GM19395 (cell line): ENCODE data around the gene GART.
"Not testable (repeated sequence)": the region's sequence is repeated elsewhere in the genome, so short reads cannot be mapped to it uniquely, and the experiment has no call there.

Experiments used
- ATAC-seq: cut with Tn5 transposase; IDR thresholded peaks from one replicate; pipeline ENCODE4 v1.9.1; 2021; ENCODE audit warnings: mild to moderate bottlenecking, moderate library complexity; ENCODE audit not compliant: unreplicated experiment

Gene GART

DNA sequence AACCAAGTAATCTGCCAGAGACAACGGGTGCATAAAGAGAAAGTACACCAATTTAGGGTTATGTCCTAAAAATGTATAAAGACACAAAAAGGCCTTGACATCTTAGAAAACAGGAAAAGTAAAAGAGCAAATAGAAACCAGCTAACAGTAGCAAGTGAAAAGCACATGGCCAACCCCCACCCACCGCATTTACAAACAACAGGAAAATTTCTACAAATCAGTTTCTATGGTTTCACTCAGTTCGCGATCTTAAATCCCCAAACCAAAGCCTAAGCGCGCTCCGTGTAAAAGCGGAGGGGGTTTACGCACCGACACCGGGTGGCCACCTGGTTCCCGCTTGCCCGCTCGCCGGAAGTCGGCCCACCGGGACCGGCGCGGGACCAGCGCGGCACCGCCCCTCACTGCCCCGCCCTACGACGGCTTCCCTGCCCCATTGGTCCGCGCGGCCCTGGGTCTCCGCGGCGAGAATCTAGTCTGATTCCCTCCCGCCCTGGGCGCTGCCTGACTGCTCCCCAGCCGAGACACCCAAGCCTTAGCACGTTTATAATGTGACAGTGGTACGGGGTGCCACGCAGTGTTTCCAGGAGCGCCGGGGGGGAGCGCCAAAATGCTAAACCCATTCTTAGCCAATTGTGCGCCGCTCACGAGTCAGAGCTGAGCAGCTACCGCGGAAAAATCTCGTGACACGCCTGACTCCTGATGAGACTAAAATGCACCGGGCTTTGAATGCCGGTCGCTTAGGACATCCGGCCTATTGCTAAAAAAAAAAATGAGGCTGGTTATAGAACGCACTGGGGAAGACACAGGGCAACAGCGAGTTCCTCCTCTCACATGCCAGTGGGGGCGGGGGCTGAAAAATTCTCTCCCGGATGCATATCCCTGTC is at the start of gene GART:
Gene GART (minus strand): TSS at position 362 of the 884 bp plus-strand sequence. CDS start 2,802 bp downstream, outside the sequence.
- ATAC-seq: peak; percentile 50

DNA sequence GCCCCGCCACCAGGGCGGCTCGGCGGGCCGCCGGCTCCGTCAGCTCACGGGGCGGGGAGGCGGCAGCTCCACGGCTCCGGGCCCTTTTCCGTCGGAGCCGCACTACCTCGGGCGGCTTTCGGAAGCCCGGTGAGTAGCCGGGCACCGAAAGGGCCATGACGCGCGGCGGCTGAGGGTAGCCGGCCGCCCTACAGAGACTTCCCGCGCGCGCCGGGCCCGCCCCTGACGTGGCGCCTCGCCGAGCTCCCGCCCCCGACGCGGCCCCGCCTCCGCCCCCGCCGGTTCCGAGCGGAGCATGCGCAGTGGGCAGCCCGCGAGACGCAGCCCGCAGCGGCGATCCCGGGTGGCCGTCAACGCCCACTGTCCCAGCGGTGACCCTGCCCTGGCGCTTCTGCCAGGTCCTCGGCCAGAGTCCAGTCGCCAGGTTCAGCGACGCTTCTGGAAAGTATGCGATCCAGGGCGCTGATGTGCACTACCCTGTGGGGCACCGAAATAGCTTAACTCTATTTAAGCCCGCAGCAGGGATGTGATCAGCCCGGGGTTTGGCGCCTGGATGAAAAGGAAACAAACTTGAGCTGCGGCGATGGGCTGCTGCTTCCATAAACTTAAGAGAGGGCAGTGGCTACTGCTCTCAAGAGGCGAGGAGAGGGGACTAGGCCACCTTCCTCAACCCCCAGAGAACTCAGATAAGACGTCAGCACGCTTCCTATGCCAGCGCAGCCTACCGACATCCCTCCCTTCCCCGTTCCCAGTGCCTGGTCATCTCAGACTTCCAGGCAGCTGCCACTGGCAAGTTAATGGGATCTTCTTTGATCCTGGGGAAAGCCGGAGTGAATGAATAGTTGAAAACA is 46.8 kb upstream of the GART start, which contains the start of gene DONSON:
Gene DONSON (minus strand): TSS at position 200 of the 851 bp plus-strand sequence. CDS start 43 bp downstream, at position 157.
- ATAC-seq: peak; percentile 88

DNA sequence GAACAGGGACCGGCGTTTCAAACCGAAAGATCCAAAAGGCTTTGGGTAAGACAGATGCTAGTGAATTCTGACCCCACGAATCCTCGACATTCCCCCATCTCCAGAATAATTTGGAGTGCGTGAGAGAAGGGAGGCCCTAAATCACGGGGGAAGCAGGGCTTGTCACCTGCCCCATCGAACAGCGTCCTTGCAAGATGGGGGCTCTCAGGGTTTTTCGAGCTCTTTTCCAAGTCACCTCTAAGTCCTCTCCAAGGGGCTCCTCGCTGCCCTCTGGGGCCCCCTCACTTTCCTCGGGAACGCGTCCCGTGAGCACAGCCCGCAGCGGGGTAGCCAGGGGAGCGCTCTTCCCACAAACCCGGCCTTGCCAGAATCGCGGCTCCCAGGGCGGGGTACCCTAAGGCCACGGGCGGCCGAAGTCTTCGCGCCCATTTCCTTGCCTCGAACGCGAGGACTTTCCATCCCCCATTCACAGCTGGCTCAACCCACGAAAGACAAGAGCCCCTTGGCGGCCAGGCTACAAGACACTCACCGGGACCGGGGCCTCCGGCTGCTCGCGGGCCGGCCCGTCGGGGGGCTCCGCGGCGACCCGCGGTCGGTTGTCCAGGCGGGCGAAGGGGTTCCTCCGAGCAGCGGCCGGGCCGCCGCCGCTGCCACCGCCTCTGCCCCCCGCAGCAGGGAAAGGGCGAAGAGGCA is 46.0 kb upstream of the GART start:
- peak; percentile 55 for ATAC-seq

DNA sequence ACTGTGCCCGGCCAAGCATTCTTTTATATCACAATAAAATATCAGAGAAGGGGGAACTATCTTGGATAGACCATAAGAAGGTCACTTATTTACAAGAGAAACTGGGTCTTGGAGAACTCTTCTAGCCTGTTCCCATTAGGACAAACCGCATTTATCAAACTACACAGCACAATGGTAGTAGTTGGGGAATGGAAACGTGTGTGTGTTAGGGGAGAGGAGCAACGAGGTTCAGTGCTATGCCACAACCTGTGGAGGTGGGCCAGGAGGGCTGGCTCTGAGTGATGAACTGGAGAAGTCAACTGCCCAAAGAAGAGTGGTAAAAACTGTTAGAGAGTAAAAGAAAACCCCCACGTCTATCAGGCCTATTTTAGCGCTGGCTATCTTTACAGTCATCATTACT is 45.0 kb upstream of the GART start:
- no peak for ATAC-seq

DNA sequence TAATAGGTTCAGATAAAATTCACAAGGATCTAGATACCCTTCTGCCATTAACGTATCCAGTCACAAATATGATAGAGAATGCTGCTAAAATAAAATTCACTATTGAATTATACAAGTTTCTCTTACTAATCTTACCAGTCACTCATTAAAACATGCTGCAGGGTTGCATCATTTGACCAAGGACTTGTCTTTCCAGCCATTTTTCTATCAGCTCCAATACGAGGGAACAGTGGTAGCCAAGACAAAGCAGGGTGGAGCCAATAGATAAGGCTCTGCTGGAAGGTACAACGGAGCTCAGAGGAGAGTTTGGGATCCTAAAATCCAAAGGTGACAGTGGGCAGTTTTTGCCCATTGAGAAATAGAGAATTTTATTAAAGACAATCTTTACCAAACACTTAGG is 42.5 kb upstream of the GART start:
- no peak for ATAC-seq

DNA sequence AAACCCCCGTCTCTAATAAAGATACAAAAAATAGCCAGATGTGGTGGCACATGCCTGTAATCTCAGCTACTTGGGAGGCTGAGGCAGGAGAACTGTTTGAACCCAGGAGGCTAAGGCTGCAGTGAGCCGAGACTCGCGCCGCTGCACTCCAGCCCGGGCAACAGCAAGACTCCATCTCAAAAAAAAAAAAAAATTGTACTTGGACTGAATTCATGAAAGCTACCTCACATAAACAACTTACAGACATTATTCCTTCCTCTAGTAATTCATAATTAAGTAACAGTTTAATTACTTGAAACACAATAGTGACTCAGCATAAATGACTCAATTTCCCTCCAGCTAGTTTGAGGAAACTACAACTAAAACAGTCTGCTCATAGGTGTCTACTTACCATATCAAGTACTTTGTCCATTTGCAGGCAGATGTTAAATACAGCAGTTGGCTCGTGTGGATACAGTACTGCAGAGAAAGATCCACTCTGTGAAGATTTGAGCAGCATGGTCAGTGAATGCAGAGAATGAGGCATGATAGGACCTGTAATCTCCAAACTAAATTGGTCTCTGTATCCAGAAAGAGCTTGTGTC is 37.1 kb upstream of the GART start:
- no peak for ATAC-seq

DNA sequence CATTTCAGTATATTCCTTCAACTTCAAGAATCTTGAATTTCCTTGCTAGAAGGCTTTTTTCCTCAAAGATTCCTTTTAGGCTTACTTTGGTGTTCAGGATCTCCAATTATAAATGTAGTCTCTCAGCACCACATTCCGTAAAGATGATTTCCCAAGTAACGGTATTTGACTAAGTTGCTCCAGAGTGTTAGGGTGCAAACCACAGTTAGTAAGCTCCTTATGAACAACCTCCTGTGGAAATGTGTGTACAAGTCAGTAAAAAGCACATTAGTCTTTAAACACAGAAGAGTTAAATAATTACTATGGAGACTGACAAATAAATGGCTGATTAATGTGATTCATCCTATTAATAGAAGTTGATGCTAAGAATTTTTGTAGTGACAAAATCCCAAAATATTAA is 36.3 kb upstream of the GART start:
- no peak for ATAC-seq

DNA sequence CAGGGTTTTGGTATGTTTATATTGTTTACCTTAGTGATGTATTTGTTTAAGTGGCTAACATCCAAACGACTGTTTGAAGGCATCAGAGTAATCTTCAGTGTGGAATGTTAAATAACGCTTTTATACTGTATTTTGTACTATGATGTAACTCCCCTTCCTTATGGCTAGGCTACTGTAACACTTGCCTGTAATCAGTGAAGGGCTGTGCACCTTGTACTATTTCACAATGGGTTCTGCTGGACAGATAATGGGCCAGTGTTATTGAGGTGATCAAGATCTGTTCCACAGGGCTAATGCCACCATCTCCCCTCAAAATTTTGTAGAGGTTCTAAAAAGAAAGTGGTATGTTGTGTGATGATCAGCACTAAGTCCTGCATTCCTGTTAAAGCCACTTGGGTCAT is 34.8 kb upstream of the GART start:
- ATAC-seq: not testable (repeated sequence)

DNA sequence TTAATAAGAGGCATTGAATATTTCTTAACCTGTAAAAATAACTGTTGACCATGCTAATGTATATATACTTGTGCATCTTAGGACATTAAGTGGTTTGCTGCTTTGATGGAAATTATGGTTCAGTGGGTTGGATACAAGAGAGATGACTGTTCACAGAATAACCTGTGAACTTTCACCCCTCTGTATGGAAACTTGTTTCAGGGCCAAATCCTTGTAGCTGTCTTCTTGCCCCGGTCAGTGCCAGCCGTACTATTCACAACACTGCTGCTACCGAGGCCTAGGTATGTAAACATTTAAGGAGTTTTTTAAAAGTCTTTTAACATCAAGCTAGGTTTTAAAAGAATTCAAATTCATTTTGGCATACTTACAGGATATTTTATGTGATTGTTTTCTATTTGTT is 30.4 kb upstream of the GART start:
- no peak for ATAC-seq

DNA sequence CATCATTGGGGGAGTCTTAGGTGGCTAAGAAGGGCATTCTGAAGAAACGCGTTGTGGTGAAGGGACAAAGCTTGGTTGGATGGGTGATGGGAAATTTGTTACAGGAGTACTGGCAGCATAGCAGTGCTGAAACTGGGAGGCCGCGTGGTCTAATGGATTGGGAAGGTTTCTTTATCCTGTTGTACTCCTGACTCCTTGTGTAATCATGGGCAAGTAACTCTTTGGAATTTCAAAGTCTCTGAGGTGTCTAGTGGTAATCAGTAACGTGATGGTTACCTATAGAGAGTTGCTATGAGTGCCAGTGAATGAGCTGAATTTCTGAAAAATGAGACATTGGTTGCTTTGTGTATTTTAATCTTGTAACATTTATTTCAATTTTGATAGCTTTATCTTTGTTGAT is 28.1 kb upstream of the GART start:
- ATAC-seq: no peak

DNA sequence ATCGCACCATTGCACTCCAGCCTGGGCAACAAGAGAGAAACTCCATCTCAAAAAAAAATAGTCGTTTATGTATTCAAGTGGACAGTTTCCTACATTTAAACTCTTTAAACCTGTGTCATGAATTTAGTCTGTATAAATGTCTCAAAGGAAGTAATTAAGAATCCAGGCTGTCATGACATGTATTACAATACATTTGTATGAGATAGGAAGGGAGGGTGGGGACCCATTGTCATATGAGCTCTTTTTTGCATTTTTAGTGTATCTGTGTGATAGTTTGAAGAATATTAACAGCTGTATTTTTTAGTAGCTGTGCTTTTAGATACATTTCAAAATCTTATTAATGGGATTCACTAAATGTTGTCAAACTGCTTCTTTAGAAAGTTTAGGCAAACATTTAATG is 26.5 kb upstream of the GART start:
- ATAC-seq: no peak

DNA sequence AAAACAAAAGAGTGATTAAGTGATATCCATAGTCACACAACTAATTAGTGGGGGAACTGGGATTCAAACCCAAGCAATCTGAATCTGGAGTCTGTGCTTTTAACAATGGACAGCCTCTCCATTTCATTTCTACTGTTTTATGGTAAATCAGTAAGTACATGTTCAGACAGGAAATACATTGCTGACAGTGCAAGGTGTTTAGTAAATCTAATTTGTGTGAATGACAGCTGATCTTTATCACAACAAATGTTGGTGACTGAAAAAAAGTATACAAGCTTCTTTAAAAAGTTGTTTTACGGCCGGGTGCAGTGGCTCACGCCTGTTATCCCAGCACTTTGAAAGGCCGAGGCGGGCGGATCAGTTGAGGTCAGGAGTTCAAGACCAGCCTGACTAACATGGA is 26.0 kb upstream of the GART start:
- ATAC-seq: no peak

DNA sequence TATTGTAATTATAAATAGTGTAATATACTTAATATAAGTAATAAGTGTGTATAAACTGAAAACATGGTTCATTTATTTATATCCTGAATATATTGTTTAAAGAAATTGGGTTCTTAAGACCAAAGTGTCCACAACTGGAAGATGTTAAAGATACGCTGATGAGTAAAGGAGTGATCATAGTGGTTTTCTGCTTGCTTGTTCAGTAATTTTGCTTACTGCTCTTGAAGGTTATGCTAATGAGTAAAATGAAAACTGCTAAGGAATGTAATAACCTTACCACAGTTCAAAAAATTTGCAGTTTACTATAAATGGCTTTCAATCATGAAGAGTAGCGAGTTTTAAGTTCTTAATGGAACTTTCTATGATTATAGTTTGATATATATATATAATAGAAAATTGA is 24.6 kb upstream of the GART start:
- ATAC-seq: no peak

DNA sequence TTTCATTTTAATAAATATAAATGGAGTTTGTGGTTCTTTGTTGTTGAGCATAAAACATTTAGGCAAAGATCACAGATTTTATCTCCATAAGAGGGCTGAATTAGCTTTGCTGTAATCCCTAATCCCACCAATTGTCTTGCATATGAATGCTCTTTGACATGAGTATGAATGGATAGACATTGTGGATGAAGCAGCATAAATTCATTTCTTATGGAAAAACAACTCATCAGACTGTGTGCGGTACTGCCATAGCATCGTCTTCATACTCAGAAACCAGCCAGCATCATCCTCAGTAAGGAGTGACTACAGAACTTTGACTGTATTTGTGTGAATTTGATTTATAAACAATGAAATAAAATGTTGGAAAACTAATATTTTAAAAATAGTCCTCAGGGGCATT is 20.5 kb upstream of the GART start:
- no peak for ATAC-seq

DNA sequence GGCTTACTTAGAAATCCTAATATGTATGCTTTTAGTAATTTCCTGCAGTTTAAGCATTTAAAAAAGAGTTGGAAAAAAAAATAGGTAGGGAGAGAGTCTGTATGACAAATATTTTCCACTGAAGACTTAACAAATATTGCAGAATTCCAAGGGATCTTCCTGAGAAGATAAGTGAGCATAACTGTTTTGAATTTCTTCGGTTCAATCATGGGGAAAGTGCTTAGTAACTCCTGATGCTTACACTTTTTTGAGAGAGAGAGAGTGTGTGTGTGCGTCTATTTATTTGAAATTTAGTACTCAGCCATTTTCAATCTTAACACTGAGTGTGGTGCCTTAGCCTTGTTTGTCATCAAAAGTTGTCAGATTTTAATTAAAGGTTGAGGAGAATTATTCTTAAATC is 19.5 kb upstream of the GART start:
- no peak for ATAC-seq

DNA sequence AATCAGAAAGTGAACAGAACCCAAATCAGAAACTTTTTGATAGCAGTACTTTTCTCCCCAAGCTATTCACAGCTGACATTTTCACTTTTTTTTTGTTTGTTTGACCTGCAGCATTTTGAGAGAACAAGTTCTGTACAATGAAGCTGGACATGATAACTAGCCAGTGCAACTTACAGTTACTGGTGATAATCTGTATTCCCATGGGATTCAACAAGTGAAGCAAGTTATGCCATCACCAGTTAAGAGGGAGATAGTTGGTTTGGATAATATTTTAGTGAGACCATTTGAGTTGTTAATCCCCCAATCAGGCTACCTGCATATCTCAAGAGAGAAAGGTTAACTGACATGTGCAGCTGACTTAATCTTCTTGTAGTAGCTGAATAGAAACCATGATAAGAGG is 19.0 kb upstream of the GART start:
- ATAC-seq: no peak

DNA sequence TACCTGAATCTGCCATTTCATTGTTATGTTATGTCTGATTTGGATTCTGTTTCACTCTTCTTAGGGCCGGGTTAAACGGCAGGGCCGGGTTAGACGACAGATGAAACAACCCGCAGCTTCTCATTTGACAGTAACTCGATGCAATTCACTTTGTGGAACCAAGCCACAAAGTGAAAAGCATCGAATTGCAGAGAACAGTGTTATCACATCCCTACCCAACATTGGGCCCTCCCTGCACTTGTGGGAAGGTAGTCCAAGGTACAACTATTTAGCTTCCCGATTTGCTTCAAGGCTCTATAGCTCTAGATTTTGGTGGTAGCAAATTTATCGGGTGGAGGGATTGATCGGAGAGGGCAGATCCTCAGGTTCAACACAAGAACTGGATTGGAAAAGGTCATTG is 17.9 kb upstream of the GART start:
- ATAC-seq: no peak

DNA sequence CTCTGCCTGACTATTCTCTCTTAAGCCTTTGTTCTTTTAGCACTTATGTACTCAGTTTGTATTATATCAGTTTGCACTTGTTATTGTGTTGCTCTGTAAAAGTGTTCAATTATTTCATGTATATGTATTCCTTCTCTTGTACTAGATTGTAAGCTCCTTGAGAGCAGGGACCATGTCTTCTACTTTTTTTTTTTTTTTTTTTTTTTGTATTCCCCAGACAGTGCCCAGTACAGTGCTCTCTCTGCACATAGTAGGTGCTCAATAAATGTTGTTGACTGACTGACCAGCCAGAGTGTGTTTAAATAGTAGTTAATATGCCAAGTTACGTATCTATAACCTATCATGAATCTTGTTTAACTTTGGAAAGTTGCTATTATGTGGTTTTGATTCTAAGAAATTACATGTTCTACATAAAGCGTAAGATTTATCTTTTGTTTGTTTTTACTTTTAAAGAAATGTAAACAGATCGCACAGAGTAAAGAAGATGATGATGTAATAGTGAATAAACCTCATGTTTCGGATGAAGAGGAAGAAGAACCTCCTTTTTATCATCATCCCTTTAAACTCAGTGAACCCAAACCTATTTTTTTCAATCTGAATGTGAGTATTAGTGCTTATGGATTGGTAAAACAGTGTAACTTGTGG is 17.0 kb upstream of the GART start:
- no peak for ATAC-seq

DNA sequence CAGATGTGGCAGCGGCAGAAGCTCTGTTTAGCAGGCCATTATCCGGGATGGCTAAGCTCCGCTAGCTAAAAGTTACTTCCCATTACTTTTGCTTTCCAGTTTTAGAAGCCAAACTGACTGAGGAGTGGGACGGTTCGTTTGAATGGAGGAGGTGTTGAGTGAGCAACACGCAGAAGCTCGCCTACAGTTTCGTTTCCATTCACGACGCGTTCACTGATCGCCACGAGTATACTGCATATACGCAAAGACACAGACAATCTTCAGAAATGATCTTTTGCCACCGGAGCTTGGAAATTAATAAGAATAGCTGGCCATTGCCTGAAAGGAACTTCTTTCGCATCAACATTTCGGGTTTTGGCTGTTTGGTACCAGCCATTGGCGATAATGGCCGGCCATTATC is 15.5 kb upstream of the GART start:
- no peak for ATAC-seq

DNA sequence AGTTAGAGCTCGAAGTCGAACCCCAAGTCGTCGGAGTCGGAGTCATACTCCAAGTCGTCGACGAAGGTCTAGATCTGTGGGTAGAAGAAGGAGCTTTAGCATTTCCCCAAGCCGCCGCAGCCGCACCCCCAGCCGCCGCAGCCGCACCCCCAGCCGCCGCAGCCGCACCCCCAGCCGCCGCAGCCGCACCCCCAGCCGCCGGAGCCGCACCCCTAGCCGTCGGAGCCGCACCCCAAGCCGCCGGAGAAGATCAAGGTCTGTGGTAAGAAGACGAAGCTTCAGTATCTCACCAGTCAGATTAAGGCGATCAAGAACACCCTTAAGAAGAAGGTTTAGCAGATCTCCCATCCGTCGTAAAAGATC is 13.0 kb upstream of the GART start:
- ATAC-seq: no peak
